Measurements from ENCODE around the gene SH3TC2.

The SH3TC2 gene

GRCh38 chr5:149027636-149028035 lies 35.2 kb downstream of the SH3TC2 start:
- no peak for DNase-seq

GRCh38 chr5:149024943-149025342 lies 37.9 kb downstream of the SH3TC2 start:
- DNase-seq, result no peak

GRCh38 chr5:149024477-149024876 lies 38.4 kb downstream of the SH3TC2 start:
- no peak for DNase-seq

GRCh38 chr5:149022200-149022599 lies 40.7 kb downstream of the SH3TC2 start:
- no peak for DNase-seq

GRCh38 chr5:149019679-149020078 lies 43.2 kb downstream of the SH3TC2 start:
- DNase-seq, result no peak

- DNase-seq, result no peak
These were observed 43.9 kb downstream of the SH3TC2 start for GRCh38 chr5:149018909-149019443.

GRCh38 chr5:149017636-149018035 lies 45.2 kb downstream of the SH3TC2 start:
- no peak for DNase-seq

- DNase-seq, result no peak
These were observed 47.3 kb downstream of the SH3TC2 start for GRCh38 chr5:149015561-149015960.

GRCh38 chr5:149015126-149015525 lies 47.7 kb downstream of the SH3TC2 start:
- DNase-seq, result no peak

GRCh38 chr5:149014571-149015031 lies 48.3 kb downstream of the SH3TC2 start:
- DNase-seq, result no peak

GRCh38 chr5:149013796-149014195 lies 49.1 kb downstream of the SH3TC2 start:
- DNase-seq, result no peak

GRCh38 chr5:149012350-149012749 lies 50.5 kb downstream of the SH3TC2 start:
- DNase-seq, result no peak

- no peak for DNase-seq
These were observed 51.1 kb downstream of the SH3TC2 start for GRCh38 chr5:149011728-149012127.

GRCh38 chr5:149011084-149011483 lies 51.8 kb downstream of the SH3TC2 start:
- DNase-seq, result no peak

GRCh38 chr5:149007174-149007573 lies 55.7 kb downstream of the SH3TC2 start:
- no peak for DNase-seq

- DNase-seq, result no peak
These were observed 56.4 kb downstream of the SH3TC2 start for GRCh38 chr5:149006426-149006825.

- no peak for DNase-seq
These were observed 57.6 kb downstream of the SH3TC2 start for GRCh38 chr5:149005077-149005892.

GRCh38 chr5:149004559-149004958 lies 58.3 kb downstream of the SH3TC2 start:
- no peak for DNase-seq

GRCh38 chr5:149002761-149003689 lies 59.8 kb downstream of the SH3TC2 start:
- no peak for DNase-seq

- no peak for DNase-seq
These were observed 60.8 kb downstream of the SH3TC2 start for GRCh38 chr5:149002053-149002452.

GRCh38 chr5:149001162-149001561 lies 61.7 kb downstream of the SH3TC2 start:
- no peak for DNase-seq

GRCh38 chr5:148999741-149000140 lies 63.1 kb downstream of the SH3TC2 start:
- DNase-seq, result no peak

GRCh38 chr5:148998174-148998797 lies 64.6 kb downstream of the SH3TC2 start:
- no peak for DNase-seq

All from CD4-positive, alpha-beta T cell treated with Interleukin-15 for 1 hour (primary cell).